Glutamatergic neuron (in vitro differentiated cells): Measurements from ENCODE around the gene DARS1. TPM values are rescaled to one million over a fixed set of nuclear protein-coding genes. Genes with fewer than 3 reads are reported as not detected.

ENCODE experiments used
- DNase-seq: peaks from one replicate; pipeline ENCODE4 v3.0.0; 2022
- H3K27ac Mint-ChIP-seq: one replicate; pipeline ENCODE4 v1.8.0; 2020; ENCODE audit warnings: mild to moderate bottlenecking, mixed read lengths, inconsistent platforms; ENCODE audit not compliant: unreplicated experiment
- H3K27me3 Mint-ChIP-seq: one replicate; pipeline ENCODE4 v1.8.0; 2020; ENCODE audit warnings: mild to moderate bottlenecking, moderate library complexity, mixed read lengths, inconsistent platforms; ENCODE audit not compliant: unreplicated experiment
- H3K36me3 Mint-ChIP-seq: one replicate; pipeline ENCODE4 v1.8.0; 2020; ENCODE audit warnings: mild to moderate bottlenecking, mixed read lengths, inconsistent platforms; ENCODE audit not compliant: unreplicated experiment
- H3K4me1 Mint-ChIP-seq: one replicate; pipeline ENCODE4 v1.8.0; 2020; ENCODE audit warnings: mild to moderate bottlenecking, low read depth, mixed read lengths, inconsistent platforms; ENCODE audit not compliant: unreplicated experiment
- H3K4me3 Mint-ChIP-seq: one replicate; pipeline ENCODE4 v1.8.0; 2020; ENCODE audit warnings: mild to moderate bottlenecking, mixed read lengths, inconsistent platforms; ENCODE audit not compliant: unreplicated experiment
- H3K9me3 Mint-ChIP-seq: one replicate; pipeline ENCODE4 v1.8.0; 2020; ENCODE audit warnings: mild to moderate bottlenecking, moderate library complexity, mixed read lengths, inconsistent platforms; ENCODE audit not compliant: unreplicated experiment
- total RNA-seq: library from RNA; stranded (reverse); fragmentation: NEBNext Ultra II Directional; extraction: Animal tissue kit (Norgen Biotek cat#: 25700); gene quantifications from one replicate; pipeline ENCODE4 v1.2.1, GENCODE V29; 2021; ENCODE audit not compliant: unreplicated experiment
- TF ChIP-seq, protein P1 (sequence below): fragments of 200-600 bp; sonication (generic); IDR thresholded peaks from one replicate; pipeline ENCODE4 v1.5.0; 2021; ENCODE audit not compliant: partially characterized antibody, unreplicated experiment

Gene DARS1
- total RNA-seq, 1 donor from 2014 or later: 41.0 TPM

DNA sequence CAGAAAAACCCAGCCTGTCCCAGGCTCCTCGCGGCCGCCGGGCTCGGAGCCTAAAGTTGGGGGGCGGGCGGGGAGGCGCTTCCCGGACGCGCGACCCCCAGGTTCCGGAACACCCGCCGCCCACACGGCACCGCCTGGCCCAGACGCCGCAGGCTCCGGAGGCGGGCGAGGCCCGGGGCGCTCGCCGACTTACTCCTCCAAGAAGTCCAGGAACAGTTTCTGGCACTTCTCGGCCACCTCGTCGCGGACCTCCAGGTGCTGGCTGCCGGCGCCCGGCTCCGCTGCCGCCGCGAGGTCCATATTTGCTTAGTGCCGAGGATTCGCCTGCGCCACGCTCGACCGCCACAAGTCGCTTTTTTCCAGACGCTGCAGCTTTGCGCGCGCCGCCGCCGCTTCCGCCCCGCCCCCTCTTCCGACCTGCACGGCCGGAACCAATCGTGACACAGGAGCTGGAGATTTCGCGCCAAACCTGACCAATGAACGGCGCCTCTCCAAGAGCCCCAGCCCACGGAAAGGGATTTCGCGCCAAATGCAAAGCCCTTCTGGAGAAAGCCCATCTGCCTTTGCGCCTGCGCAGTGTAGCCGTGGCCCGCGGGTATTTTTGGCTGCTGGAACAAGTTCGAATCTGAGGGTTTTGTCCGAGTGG lies 109.2 kb downstream of the DARS1 start, which contains the start of gene MCM6:
TSS of gene MCM6 (minus strand) at position 378 of the 646 bp plus-strand sequence. CDS start at position 300, 78 bp downstream.
- DNase-seq: peak; percentile 96
- TF ChIP-seq, protein P1, sequence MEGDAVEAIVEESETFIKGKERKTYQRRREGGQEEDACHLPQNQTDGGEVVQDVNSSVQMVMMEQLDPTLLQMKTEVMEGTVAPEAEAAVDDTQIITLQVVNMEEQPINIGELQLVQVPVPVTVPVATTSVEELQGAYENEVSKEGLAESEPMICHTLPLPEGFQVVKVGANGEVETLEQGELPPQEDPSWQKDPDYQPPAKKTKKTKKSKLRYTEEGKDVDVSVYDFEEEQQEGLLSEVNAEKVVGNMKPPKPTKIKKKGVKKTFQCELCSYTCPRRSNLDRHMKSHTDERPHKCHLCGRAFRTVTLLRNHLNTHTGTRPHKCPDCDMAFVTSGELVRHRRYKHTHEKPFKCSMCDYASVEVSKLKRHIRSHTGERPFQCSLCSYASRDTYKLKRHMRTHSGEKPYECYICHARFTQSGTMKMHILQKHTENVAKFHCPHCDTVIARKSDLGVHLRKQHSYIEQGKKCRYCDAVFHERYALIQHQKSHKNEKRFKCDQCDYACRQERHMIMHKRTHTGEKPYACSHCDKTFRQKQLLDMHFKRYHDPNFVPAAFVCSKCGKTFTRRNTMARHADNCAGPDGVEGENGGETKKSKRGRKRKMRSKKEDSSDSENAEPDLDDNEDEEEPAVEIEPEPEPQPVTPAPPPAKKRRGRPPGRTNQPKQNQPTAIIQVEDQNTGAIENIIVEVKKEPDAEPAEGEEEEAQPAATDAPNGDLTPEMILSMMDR: peak; percentile 16
- Mint-ChIP-seq H3K27ac (peak within 1 kb of the TSS; percentile 64), H3K27me3 (peaks cover 6% of the 10 kb centered on the region), H3K4me1 (peaks cover 12% of the 10 kb centered on the region), H3K4me3 (peak within 1 kb of the TSS; percentile 88), H3K36me3 (peaks cover 3% of the 10 kb centered on the region), H3K9me3 (peaks cover 6% of the 10 kb centered on the region)

DNA sequence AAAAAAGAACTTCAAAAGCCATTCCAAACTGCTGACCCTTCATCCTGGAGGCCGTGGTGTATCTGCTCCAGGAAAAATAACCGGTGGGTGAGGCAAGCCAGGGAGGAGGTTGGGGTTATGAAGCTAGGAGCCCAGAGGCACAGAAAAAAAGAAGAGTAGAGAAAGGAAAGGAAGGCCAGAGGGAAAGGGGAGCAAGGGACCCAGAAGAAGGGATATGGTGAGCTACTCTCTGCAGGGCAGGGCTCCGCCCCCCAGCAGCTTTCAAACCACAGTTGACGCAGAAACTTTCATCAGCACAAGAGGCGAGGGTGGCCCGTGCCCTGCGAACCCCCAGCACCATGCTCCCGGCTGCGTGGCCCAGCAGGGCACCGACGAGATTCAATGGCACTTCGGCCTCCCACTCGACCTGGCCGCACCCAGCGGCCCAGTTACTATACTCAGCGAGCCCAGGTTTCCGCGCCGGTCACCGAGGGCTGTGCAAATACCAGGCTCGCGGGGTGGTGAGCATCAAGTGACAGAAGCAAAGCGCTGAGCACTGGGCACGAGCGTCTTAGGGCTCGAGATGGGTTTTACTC lies 109.8 kb downstream of the DARS1 start:
- Mint-ChIP-seq H3K4me3 (peak overlapping the region; percentile 82), H3K27me3 (peaks cover 6% of the 10 kb centered on the region), H3K4me1 (peaks cover 12% of the 10 kb centered on the region), H3K36me3 (peaks cover 3% of the 10 kb centered on the region), H3K9me3 (peaks cover 6% of the 10 kb centered on the region), H3K27ac (no peak overlapping the region)
- DNase-seq: peak; percentile 49
- TF ChIP-seq, protein P1: no peak

DNA sequence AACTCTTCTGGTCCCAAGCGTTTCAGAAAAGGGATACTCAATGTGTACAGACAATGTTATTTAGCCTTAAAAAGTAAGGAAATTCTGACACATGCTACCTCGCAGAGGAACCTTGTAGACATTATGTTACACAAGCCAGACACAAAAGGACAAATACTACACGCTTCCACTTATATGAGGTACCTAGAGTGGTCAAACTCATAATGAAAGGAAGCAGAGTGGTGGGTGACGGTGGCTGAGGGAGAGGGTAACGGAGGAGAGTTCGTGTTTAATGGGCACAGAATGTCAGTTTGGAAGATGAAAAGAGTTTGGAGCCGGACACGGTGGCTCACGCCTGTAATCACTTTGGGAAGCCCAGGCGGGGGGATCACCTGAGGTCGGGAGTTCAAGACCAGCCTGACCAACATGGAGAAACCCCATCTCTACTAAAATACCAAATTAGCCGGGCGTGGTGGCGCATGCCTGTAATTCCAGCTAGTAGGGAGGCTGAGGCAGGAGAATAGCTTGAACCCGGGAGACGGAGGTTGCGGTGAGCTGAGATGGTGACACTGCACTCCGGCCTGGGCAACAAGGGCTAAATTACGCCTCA lies 110.6 kb downstream of the DARS1 start:
- TF ChIP-seq, protein P1: no peak
- Mint-ChIP-seq H3K27me3 (peaks cover 6% of the 10 kb centered on the region), H3K27ac (no peak overlapping the region), H3K4me3 (peak overlapping the region; percentile 82), H3K4me1 (peaks cover 12% of the 10 kb centered on the region), H3K9me3 (peaks cover 6% of the 10 kb centered on the region), H3K36me3 (peaks cover 3% of the 10 kb centered on the region)
- no peak for DNase-seq

DNA sequence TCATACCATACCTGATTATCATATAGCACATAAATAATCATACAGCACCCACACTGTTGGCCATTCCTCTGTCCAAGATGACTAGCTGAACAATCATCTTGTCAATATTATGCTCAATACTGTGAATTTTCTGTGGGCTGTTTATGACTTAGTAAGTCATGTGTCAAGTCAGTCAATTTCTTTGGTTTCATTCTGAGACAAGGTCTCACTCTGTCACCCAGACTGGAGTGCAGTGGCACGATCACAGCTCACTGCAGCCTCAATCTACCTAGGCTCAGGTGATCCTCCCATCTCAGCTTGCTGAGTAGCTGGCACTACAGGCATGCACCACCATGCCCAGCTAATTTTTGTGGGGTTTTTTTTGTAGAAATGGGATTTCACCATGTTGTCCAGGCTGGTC lies 114.9 kb downstream of the DARS1 start:
- Mint-ChIP-seq H3K27me3 (peaks cover 4% of the 10 kb centered on the region), H3K9me3 (peaks cover 3% of the 10 kb centered on the region), H3K27ac (no peak overlapping the region), H3K4me1 (peaks cover 8% of the 10 kb centered on the region), H3K4me3 (no peak overlapping the region), H3K36me3 (peaks cover 3% of the 10 kb centered on the region)
- DNase-seq: no peak
- TF ChIP-seq, protein P1: no peak

DNA sequence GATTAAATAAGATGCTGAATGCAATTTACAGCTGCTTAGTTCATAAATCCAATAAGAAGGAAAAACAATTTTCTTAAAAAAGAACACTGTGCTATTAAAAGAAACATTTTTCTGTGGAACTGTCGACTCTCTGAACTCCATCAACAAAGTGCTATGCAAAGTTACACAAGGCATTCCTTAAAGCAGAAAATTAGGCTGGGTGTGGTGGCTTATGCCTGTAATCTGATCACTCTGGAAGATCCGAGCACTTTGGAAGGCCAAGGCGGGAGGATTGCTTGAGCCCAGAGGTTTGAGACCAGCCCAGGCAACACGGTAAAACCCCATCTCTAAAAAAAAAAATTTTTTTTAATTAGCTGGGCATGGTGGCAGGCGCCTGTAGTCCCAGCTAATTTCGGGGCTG lies 122.2 kb downstream of the DARS1 start:
- Mint-ChIP-seq H3K4me3 (no peak overlapping the region), H3K36me3 (no peaks in the 10 kb centered on the region), H3K9me3 (no peaks in the 10 kb centered on the region), H3K27me3 (peaks cover 2% of the 10 kb centered on the region), H3K4me1 (no peaks in the 10 kb centered on the region), H3K27ac (no peak overlapping the region)
- TF ChIP-seq, protein P1: no peak
- DNase-seq: no peak
